ENCODE data around the gene GABRP. TPM values are rescaled to one million over a fixed set of nuclear protein-coding genes. Genes with fewer than 3 reads are reported as not detected.

GABRP gene
- total RNA-seq, 1 experiment from 2014 or later: not detected

- intact Hi-C loops (cut with micrococcal nuclease; ENCODE audit: unreplicated experiment): loop anchor here (10.0 kb wide), 1 partner anchor 168 kb away; no protein-coding TSS in a partner anchor
- Histone ChIP-seq H3K4me1 (ENCODE audit: control insufficient read depth, insufficient read depth, low read length) (no peaks in the 10 kb centered on the region), H3K36me3 (ENCODE audit: control insufficient read depth, insufficient read depth, low read length) (no peaks in the 10 kb centered on the region), H3K27ac (ENCODE audit: low read length) (no peak overlapping the region), H3K27me3 (ENCODE audit: control insufficient read depth, insufficient read depth, low read length) (0 out of 2 replicates have a peak, but pooled peaks cover 2% of the 10 kb centered on the region), H3K4me3 (ENCODE audit: low read depth in 2 of 2, low read length in 2 of 2) (no peak overlapping the region), H3K9me3 (ENCODE audit: control insufficient read depth, insufficient read depth, low read depth, low read length) (no peaks in the 10 kb centered on the region)
- no TSS peak for BruUV-seq (replicated peaks)
- in situ Hi-C loops (cut with HindIII; ENCODE audit: low pct_unique_long_range_greater_than_20kb, low sequenced_read_pairs): no loop called here
- ChIA-PET POLR2A (no interaction called here), CTCF (interaction anchor here (0.6 to 0.7 kb wide), 2 partner anchors 271 to 831 kb away, joined by 4 to 5 read pairs; no protein-coding TSS in a partner anchor)
- TF ChIP-seq POLR2AphosphoS5 (IDR thresholded peaks at IDR 0.05; ENCODE audit: low read depth, low read length) (no peak), TCF7L2 (IDR thresholded peaks at IDR 0.05; ENCODE audit: low read depth, low read length) (no peak), REST (IDR thresholded peaks at IDR 0.05; ENCODE audit: insufficient read depth in 1 of 2, low read depth in 2 of 2, low read length in 1 of 2) (no peak), SIN3A (IDR thresholded peaks at IDR 0.05; ENCODE audit: borderline replicate concordance, insufficient read depth, low read depth, low read length) (no peak), CTCF (IDR thresholded peaks at IDR 0.05) (no peak)
- no peak for DNase-seq (ENCODE audit: low read depth, low spot score)
- no peak for ATAC-seq
These were observed 36.6 kb upstream of the GABRP start for GRCh38 chr5:170746961-170747340.

- Histone ChIP-seq H3K27ac (ENCODE audit: low read length) (no peak overlapping the region), H3K4me3 (ENCODE audit: low read depth in 2 of 2, low read length in 2 of 2) (no peak overlapping the region), H3K27me3 (ENCODE audit: control insufficient read depth, insufficient read depth, low read length) (0 out of 2 replicates have a peak, but pooled peaks cover 2% of the 10 kb centered on the region), H3K9me3 (ENCODE audit: control insufficient read depth, insufficient read depth, low read depth, low read length) (no peaks in the 10 kb centered on the region), H3K4me1 (ENCODE audit: control insufficient read depth, insufficient read depth, low read length) (no peaks in the 10 kb centered on the region), H3K36me3 (ENCODE audit: control insufficient read depth, insufficient read depth, low read length) (no peaks in the 10 kb centered on the region)
- ATAC-seq: no peak
- in situ Hi-C loops (cut with HindIII; ENCODE audit: low pct_unique_long_range_greater_than_20kb, low sequenced_read_pairs) (no loop called here), intact Hi-C loops (cut with micrococcal nuclease; ENCODE audit: unreplicated experiment) (loop anchor here (10.0 kb wide), 1 partner anchor 167 kb away; no protein-coding TSS in a partner anchor)
- no TSS peak for BruUV-seq (replicated peaks)
- TF ChIP-seq REST (IDR thresholded peaks at IDR 0.05; ENCODE audit: insufficient read depth in 1 of 2, low read depth in 2 of 2, low read length in 1 of 2) (no peak), POLR2AphosphoS5 (IDR thresholded peaks at IDR 0.05; ENCODE audit: low read depth, low read length) (no peak), TCF7L2 (IDR thresholded peaks at IDR 0.05; ENCODE audit: low read depth, low read length) (no peak), CTCF (IDR thresholded peaks at IDR 0.05) (no peak), SIN3A (IDR thresholded peaks at IDR 0.05; ENCODE audit: borderline replicate concordance, insufficient read depth, low read depth, low read length) (no peak)
- no peak for DNase-seq (ENCODE audit: low read depth, low spot score)
- POLR2A ChIA-PET: no interaction called here
- CTCF ChIA-PET: interaction anchor here (0.6 to 0.7 kb wide), 2 partner anchors 272 to 831 kb away, joined by 4 to 5 read pairs; no protein-coding TSS in a partner anchor
These were observed 36.2 kb upstream of the GABRP start for GRCh38 chr5:170747357-170747756.

Data from Panc1 (cell line).